NOMO-1 (cell line): ENCODE measurements around the gene DICER1.
"Not testable (repeated sequence)": the region's sequence is repeated elsewhere in the genome, so short reads cannot be mapped to it uniquely, and the experiment has no call there.

ENCODE experiments used
- DNase-seq, 2 experiments: peaks; one replicate each; lab custom pipeline; 2025; ENCODE audit not compliant: unreplicated experiment in 2 of 2; lab: John Stamatoyannopoulos, UW

DICER1 gene

GRCh38 chr14:95157327-95158189 is at the start of gene DICER1:
Gene DICER1, minus strand, starts transcription at chr14:95157529. Its CDS starts 24,071 bp downstream, at chr14:95133458.
- peak; percentile 78 to 93 for DNase-seq

- no peak for DNase-seq
These were observed 49.2 kb upstream of the DICER1 start for GRCh38 chr14:95206534-95206933.

- no peak for DNase-seq
These were observed 47.4 kb upstream of the DICER1 start for GRCh38 chr14:95204705-95205104.

- not testable (repeated sequence) for DNase-seq
These were observed 44.4 kb upstream of the DICER1 start for GRCh38 chr14:95201745-95202144.

- no peak for DNase-seq
These were observed 43.1 kb upstream of the DICER1 start for GRCh38 chr14:95200404-95200803.

- DNase-seq = no peak
These were observed 42.1 kb upstream of the DICER1 start for GRCh38 chr14:95199298-95199983.

GRCh38 chr14:95198320-95198719 is 41.0 kb upstream of the DICER1 start:
- no peak for DNase-seq

GRCh38 chr14:95197551-95197950 is 40.2 kb upstream of the DICER1 start:
- no peak for DNase-seq

- no peak for DNase-seq
These were observed 39.7 kb upstream of the DICER1 start for GRCh38 chr14:95196826-95197545.

GRCh38 chr14:95196268-95196667 is 38.9 kb upstream of the DICER1 start:
- peak in 1 of 2 experiments; percentile 15 for DNase-seq

- no peak for DNase-seq
These were observed 37.7 kb upstream of the DICER1 start for GRCh38 chr14:95195031-95195430.

GRCh38 chr14:95193081-95193480 is 35.8 kb upstream of the DICER1 start:
- DNase-seq = no peak

- no peak for DNase-seq
These were observed 35.0 kb upstream of the DICER1 start for GRCh38 chr14:95192311-95192710.

GRCh38 chr14:95191445-95192199 is 34.3 kb upstream of the DICER1 start:
- DNase-seq = no peak

GRCh38 chr14:95190857-95191256 is 33.5 kb upstream of the DICER1 start:
- no peak for DNase-seq

- no peak for DNase-seq
These were observed 33.1 kb upstream of the DICER1 start for GRCh38 chr14:95190346-95190840.

- DNase-seq = no peak
These were observed 32.2 kb upstream of the DICER1 start for GRCh38 chr14:95189367-95190132.

GRCh38 chr14:95188380-95188779 is 31.1 kb upstream of the DICER1 start:
- no peak for DNase-seq

GRCh38 chr14:95185767-95186392 is 28.6 kb upstream of the DICER1 start:
- DNase-seq = peak; percentile 71 to 85
